MM.1S (cell line): ENCODE data around the gene HSD17B13.

Experiments used
- CTCF ChIP-seq: fragments of 300-600 bp; sonication (generic); IDR thresholded peaks from 2 replicates; pipeline ENCODE4 v1.5.1; 2016; ENCODE audit warnings: antibody characterized with exemption, low read length, mixed read lengths
- EZH2 ChIP-seq: fragments of 300-600 bp; sonication (generic); optimal IDR thresholded peaks from 2 replicates; pipeline ENCODE3; 2017; ENCODE audit warnings: low read depth, mild to moderate bottlenecking, antibody characterized with exemption, low read length, mixed read lengths
- EZH2phosphoT487 ChIP-seq: fragments of 300-600 bp; sonication (generic); IDR thresholded peaks from 2 replicates; pipeline ENCODE4 v1.6.1; 2018; ENCODE audit warnings: antibody characterized with exemption, low read length

- TF ChIP-seq CTCF (no peak), EZH2 (no peak), EZH2phosphoT487 (no peak)
Observed at GRCh38 chr4:87306056-87306455, 16.6 kb downstream of the HSD17B13 start.
